Amygdala (tissue), 56 donors: ENCODE measurements around the gene ARVCF.

Source experiments
- DNase-seq, 56 donors: peaks; one replicate each; lab custom pipeline; 2025; lab: John Stamatoyannopoulos, UW

ARVCF gene

GRCh38 chr22:20018001-20018400 lies 1.4 kb upstream of the ARVCF start:
- DNase-seq: no peak

GRCh38 chr22:20017622-20017958 lies 967 bp upstream of the ARVCF start:
- DNase-seq: no peak

DNA sequence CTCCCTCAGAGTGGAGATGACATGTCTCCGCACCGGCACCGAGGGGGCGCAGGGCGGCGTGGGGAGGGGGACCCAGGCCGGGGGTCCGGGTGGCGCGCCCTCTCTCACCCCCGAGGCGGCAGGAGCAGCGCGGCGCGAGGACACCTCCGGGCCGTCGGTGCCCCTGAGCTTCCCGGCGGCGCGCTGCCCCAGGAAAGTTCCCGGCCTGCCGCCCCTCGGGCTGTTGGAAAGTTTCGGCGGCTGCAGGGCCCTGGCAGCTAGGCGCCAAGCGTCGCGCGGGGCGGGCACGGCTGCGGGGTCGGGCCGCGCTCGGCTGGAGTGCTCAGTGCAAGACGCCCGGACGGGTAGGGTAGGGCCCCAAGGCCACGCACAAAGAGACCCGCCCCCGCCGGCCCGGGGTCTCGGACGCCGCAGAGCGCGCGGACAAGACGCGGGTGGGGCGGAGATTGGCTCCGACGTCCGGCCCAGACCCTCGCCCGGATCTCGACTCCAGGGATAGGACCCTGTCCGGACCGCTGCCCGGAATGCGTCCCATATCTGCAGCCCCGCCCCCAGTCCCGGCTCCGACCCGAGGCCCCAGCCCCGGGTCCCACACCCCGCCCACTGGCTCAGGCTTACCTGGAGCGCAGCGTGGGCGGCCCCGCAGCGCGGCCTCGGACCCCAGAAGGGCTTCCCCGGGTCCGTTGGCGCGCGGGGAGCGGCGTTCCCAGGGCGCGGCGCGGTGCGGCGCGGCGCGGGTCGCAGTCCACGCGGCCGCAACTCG lies 471 bp downstream of the ARVCF start:
- DNase-seq: peak in 2 of 56 donors; percentile 58 to 77

- DNase-seq: no peak
These were observed 1.4 kb downstream of the ARVCF start for GRCh38 chr22:20015187-20015625.

DNA sequence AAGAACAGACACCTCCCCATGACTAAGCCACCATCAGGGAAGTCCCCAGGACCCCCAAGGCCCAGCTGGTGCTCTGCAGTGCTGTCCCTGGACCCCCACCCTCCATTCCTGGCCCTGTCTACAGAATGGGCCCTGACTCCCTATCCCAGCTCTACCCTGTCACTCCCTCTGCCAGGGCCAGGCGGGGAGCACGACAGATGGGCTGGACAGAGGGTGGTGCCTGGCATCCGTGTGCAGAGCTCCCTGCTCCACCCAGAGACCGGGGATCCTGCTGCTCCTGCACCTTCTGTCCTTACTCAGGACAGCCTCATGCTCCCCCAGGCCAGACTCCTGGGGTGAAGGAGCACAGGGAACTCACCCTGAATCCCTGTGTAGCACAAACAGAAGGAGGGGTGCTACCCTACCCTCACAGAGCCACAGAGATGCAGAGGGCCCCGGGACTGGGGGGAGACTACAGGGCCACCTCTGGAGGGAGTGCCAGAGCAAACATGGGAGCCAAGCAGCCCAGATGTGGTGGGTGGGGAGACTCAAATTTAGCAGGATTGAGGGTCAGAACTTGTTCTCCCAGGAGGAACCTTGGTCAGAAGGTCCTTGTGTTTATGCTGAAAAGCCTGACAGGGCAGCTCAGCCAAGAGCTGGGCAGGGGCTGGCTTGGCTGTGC lies 2.0 kb downstream of the ARVCF start:
- no peak for DNase-seq

GRCh38 chr22:20013382-20013871 lies 3.2 kb downstream of the ARVCF start:
- peak in 44 of 56 donors; percentile 14 to 78 (median 42) for DNase-seq

DNA sequence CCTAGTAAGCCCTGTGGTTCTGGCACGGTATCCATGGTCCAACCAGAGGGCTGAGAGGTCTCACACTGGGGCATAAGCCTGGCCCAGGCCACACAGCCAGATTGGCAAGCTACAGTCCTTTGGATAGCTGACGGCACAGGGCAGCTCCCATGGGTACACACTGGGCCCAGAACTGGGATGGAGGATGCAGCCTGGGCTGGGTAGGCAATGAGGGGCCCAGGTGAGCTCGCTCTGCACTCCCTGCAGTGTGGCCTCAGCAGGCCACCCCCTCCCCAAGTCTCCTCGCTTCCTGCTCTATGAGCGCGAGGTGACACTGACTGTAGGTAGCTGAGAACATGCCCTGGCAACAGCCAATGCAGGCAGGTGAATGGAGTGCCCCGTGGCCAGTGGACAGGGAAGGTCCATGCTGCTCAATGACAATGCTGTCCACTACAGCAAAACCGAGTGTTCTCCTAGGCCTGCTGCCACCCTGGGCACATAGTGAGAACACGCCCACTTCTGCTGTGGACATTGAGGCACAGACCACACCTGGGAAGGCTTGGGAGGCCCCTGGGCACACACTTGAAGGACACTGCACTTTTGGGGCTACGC lies 3.8 kb downstream of the ARVCF start:
- no peak for DNase-seq

- no peak for DNase-seq
These were observed 4.5 kb downstream of the ARVCF start for GRCh38 chr22:20011993-20012740.

GRCh38 chr22:20011123-20011992 lies 5.3 kb downstream of the ARVCF start:
- no peak for DNase-seq

DNA sequence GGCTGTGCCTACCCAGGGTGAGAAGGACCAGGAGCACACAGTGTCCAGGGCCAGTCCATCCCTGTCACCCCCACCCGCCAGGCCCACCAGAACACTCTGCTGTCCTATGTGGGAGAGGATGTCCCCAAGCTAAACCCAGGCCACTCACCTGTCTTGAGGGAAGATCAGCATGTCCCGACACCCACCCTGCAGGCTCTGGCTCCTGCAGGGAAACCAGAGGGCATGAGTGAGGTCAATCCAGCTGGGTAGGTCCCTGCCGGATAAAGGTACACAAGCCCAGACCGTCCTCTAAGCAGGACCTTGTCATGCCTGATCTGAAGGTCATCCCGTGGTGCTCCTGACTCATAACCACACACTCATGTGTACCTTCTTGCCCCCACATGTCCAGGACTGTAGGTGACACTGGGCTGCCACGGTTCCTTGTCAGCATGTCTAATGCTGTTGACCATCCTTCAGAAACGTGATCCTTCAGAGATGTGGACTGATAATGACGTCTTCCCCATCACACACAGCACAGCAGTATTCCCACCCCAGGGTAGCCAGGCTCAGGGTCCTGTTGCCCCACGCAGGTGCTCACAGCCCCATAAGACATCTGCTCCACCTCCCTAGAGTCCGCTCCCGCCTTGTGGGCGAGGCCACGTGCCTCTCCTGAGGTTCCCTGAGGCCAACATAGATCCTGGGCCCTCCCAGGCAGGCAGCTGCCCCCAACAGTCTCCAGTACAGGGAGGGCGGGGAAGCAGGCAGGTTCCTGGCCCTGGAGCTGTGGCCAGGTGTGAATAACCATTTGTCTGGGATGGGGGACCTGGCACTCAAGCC lies 6.1 kb downstream of the ARVCF start:
- DNase-seq: no peak

GRCh38 chr22:20009582-20010306 lies 6.9 kb downstream of the ARVCF start:
- DNase-seq: no peak

DNA sequence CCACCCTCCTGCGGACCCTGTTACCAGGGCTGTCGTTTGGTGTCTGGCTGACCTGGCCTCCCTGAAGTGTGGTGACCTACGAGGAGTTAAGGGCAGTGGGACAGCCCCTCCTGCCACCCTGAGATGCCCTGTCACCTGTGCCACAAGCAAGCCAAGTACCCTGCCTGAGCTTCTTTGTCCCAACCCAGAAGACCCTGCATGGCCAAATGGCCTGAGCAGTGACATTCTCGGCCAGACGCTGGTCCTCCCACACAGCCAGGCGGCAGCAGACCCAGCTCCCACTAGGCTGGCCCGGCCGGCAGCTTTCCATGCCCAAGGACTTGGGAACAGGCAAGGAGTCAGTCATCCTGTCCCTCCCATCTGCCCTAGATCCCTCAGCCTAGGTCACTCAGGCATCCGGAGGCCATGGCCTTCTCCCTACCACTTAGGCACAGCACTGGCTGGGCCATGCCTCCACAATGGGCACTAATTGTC lies 7.6 kb downstream of the ARVCF start:
- DNase-seq: no peak

- no peak for DNase-seq
These were observed 8.2 kb downstream of the ARVCF start for GRCh38 chr22:20008221-20008995.

- DNase-seq: no peak
These were observed 12.2 kb downstream of the ARVCF start for GRCh38 chr22:20004464-20004863.

- DNase-seq: no peak
These were observed 13.3 kb downstream of the ARVCF start for GRCh38 chr22:20003304-20003703.

DNA sequence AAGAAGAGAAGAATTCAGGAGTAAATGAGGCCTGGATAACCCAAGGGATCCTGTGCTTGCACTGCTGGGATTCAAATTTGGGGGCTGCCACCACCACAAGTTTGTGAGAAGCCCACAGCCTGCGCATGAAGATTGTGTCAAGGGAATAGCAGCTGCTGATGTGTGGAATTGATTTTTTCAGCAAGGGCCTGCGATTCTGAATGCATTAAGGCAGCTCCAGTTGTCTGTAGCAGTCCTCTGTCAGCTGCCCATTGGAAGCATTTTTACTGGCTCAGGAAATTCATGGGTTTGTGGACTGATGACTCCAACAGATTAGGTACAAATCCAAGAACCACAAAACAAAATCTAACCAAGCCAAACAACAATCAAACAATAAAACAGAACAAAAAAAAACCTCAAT lies 14.0 kb downstream of the ARVCF start:
- DNase-seq: no peak

DNA sequence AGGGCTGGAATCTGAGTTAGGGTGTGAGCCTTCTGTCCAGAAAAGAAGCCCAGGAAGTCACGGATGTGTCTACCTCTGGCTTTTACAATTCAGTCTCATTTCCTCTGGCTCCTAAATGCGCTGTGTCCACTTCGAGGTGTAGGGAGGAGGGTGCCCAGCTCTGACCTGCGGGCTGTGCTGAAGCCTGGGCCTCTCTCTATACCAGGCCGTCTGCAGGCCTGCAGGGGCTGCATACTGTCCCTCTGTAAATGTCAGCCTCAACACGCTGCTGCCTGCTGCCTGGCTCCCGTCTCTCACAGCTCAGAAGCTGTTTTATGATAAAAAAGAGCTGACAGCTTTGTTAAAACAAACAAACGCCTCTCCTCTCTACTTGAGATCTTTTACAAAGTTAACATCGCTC lies 14.5 kb downstream of the ARVCF start:
- DNase-seq: no peak
